ENCODE measurements around the gene GARS1.

DNA sequence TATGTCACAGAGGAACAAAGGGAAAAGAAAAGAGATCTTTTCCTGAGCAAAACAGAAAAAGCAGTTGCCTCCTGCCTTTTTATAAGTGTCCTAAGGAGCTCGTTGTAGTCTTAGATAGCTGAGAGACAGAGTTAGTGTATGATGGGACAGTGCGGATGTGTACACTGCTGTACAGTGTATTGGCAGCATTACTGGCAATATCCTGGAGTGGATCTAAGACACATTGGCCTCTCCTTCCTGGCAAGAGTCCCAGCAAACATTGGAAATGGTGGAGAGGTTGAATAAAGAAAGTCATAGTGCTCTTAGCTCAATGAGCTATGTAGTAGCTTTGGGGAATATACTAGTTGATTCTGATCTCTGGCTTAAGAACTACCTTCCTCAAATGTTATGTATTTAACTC is 22.7 kb downstream of the GARS1 start:
- TF ChIP-seq EP300 (IDR thresholded peaks at IDR 0.05) (no peak), POLR2A (IDR thresholded peaks at IDR 0.05) (no peak)
- TF ChIP-seq, protein P1, sequence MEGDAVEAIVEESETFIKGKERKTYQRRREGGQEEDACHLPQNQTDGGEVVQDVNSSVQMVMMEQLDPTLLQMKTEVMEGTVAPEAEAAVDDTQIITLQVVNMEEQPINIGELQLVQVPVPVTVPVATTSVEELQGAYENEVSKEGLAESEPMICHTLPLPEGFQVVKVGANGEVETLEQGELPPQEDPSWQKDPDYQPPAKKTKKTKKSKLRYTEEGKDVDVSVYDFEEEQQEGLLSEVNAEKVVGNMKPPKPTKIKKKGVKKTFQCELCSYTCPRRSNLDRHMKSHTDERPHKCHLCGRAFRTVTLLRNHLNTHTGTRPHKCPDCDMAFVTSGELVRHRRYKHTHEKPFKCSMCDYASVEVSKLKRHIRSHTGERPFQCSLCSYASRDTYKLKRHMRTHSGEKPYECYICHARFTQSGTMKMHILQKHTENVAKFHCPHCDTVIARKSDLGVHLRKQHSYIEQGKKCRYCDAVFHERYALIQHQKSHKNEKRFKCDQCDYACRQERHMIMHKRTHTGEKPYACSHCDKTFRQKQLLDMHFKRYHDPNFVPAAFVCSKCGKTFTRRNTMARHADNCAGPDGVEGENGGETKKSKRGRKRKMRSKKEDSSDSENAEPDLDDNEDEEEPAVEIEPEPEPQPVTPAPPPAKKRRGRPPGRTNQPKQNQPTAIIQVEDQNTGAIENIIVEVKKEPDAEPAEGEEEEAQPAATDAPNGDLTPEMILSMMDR (IDR thresholded peaks at IDR 0.05): no peak

Measured in ovary (tissue), 3 donors.